ENCODE measurements around the gene HSD11B2. TPM values are rescaled to one million over a fixed set of nuclear protein-coding genes. Genes with fewer than 3 reads are reported as not detected.

HSD11B2 gene
- total RNA-seq, 4 donors from 2014 or later, result 1.2 to 82.1 (median 9.7) TPM

DNA sequence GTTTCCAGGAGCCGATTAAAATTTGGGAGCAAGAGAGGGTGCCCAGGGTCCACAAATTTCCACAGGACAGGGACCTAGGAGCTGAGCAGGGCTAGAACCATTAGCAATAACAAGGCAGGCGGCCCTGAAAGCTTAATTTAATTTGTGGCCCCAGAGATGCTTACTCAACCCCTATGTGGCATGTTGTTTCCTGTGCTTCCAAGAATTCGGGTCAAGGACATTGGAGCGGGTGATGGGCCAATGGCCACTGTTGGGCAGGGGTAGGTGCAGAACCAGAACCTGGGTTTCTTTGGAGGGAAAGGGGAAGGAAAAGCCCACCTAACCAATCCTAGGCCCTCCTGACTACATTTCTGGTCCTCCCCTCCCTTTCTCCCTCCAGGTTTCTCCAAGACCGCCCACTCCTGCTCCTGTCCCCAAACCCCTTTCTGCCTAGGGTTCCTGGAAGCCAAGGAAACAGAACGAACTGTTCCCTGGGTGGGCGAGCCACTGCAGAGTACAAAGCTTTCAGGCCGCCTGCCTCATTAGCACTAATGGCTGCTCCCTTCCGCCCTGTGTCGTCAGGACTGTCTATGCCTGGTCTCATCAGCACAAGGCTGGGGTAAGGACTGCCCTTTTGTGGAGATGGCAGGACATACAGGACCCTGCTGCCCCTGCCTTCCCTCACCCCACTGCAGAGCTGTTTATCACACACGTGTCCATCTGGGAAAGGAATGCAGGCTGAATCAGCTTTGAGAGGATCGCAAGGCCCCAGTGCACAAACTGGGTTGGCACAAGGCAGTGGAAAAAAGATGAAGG lies 53.0 kb downstream of the HSD11B2 start:
- no peak for DNase-seq
- Histone ChIP-seq H3K9me3 (no peaks in the 10 kb centered on the region), H3K4me3 (no peak overlapping the region), H3K36me3 (no peaks in the 10 kb centered on the region), H3K27ac (no peak overlapping the region), H3K27me3 (no peaks in the 10 kb centered on the region), H3K4me1 (peaks cover 0 to 6% of the 10 kb centered on the region in 2 donors)
- TF ChIP-seq, protein P1, sequence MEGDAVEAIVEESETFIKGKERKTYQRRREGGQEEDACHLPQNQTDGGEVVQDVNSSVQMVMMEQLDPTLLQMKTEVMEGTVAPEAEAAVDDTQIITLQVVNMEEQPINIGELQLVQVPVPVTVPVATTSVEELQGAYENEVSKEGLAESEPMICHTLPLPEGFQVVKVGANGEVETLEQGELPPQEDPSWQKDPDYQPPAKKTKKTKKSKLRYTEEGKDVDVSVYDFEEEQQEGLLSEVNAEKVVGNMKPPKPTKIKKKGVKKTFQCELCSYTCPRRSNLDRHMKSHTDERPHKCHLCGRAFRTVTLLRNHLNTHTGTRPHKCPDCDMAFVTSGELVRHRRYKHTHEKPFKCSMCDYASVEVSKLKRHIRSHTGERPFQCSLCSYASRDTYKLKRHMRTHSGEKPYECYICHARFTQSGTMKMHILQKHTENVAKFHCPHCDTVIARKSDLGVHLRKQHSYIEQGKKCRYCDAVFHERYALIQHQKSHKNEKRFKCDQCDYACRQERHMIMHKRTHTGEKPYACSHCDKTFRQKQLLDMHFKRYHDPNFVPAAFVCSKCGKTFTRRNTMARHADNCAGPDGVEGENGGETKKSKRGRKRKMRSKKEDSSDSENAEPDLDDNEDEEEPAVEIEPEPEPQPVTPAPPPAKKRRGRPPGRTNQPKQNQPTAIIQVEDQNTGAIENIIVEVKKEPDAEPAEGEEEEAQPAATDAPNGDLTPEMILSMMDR (IDR thresholded peaks at IDR 0.05), result no peak
- TF ChIP-seq POLR2A (IDR thresholded peaks at IDR 0.05), result no peak
- intact Hi-C loops (cut with DNase I; ENCODE audit: low total_unique reads), result no loop called here

DNA sequence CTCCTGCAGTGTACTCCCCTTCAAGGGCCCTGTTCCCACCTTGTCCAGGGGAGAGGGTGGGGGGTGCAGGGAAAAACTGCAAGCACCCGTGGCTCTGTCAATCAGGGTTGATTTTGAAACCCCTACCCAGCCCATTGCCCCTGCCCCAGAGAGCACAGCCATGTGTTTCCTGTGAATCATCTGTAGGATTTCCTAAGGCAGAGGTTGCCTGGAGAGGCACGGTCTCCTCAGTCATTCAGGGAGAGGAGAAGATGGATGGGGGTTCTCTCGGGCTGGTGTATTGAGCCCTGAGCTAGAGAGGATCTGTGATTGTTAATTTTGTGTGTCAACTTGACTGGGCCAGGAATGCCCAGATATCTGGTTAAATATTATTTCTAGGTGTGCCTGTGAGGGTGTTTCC lies 55.9 kb downstream of the HSD11B2 start:
- no peaks in the 10 kb centered on the region for H3K4me1 ChIP-seq
- TF ChIP-seq POLR2A (IDR thresholded peaks at IDR 0.05), result no peak
- TF ChIP-seq, protein P1 (IDR thresholded peaks at IDR 0.05), result no peak
- H3K36me3 ChIP-seq, result no peaks in the 10 kb centered on the region
- no peak for DNase-seq
- H3K27ac ChIP-seq, result no peak overlapping the region
- intact Hi-C loops (cut with DNase I; ENCODE audit: low total_unique reads), result loop anchor here (2.0 kb wide), 1 partner anchor 32 kb away; no protein-coding TSS in a partner anchor
- H3K9me3 ChIP-seq, result no peaks in the 10 kb centered on the region
- H3K4me3 ChIP-seq, result no peak overlapping the region
- no peaks in the 10 kb centered on the region for H3K27me3 ChIP-seq

Small RNA genes within 50 kb of the gene (small RNA-seq; reads per million reads assigned to genes)
- gene RNU1-123P, result not detected

Other genes starting within 250 kb of the HSD11B2 start
- 10 to 100 TPM; 10.9 to 35.4 (median 20.5) TPM for gene MATCAP1, start 247.2 kb upstream of the HSD11B2 start, total RNA-seq
- gene EXOC3L1, start 241.0 kb upstream of the HSD11B2 start, total RNA-seq, result 1 to 10 TPM in 3 of 4 donors, under 1 TPM in 1; 0.29 to 5.1 (median 1.8) TPM
- gene E2F4, start 239.0 kb upstream of the HSD11B2 start, total RNA-seq, result 100 to 1,000 TPM in 1 of 4 donors, 10 to 100 TPM in 3; 49.2 to 294 (median 77.1) TPM
- gene ELMO3, start 232.0 kb upstream of the HSD11B2 start, total RNA-seq, result 1 to 10 TPM in 2 of 4 donors, not detected in 2; 1.6 to 5.4 TPM
- 10 to 100 TPM; 10.2 to 57.9 (median 27.3) TPM for gene TMEM208, start 204.0 kb upstream of the HSD11B2 start, total RNA-seq
- gene FHOD1, start 183.6 kb upstream of the HSD11B2 start, total RNA-seq, result 10 to 100 TPM in 3 of 4 donors, 1 to 10 TPM in 1; 2.3 to 37.6 (median 11.8) TPM
- gene SLC9A5, start 182.1 kb upstream of the HSD11B2 start, total RNA-seq, result 1 to 10 TPM in 2 of 4 donors, under 1 TPM in 1, not detected in 1; 0.55 to 1.9 (median 1.3) TPM
- 10 to 100 TPM in 2 of 4 donors, 1 to 10 TPM in 2; 6.8 to 45.3 (median 17.1) TPM for gene PLEKHG4, start 151.6 kb upstream of the HSD11B2 start, total RNA-seq
- gene KCTD19, start 104.4 kb upstream of the HSD11B2 start, total RNA-seq, result 1 to 10 TPM in 1 of 4 donors, under 1 TPM in 2, not detected in 1; 0.51 to 1.0 (median 0.55) TPM
- 1 to 10 TPM in 1 of 4 donors, under 1 TPM in 1, not detected in 2; 0.46 to 2.8 TPM for gene LRRC36, start 104.3 kb upstream of the HSD11B2 start, total RNA-seq
- 10 to 100 TPM; 13.4 to 26.6 (median 16.2) TPM for gene TPPP3, start 37.6 kb upstream of the HSD11B2 start, total RNA-seq
- 10 to 100 TPM; 14.7 to 30.6 (median 25.6) TPM for gene ZDHHC1, start 14.6 kb upstream of the HSD11B2 start, total RNA-seq
- gene ATP6V0D1, start 50.0 kb downstream of the HSD11B2 start, total RNA-seq, result 100 to 1,000 TPM in 2 of 4 donors, 10 to 100 TPM in 2; 67.4 to 243 (median 100) TPM
- gene AGRP, start 52.4 kb downstream of the HSD11B2 start, total RNA-seq, result not detected
- 100 to 1,000 TPM in 1 of 4 donors, 10 to 100 TPM in 3; 48.2 to 137 (median 57.4) TPM for gene RIPOR1, start 97.7 kb downstream of the HSD11B2 start, total RNA-seq
- gene CTCF, start 131.4 kb downstream of the HSD11B2 start, total RNA-seq, result 10 to 100 TPM; 24.8 to 54.1 (median 43.7) TPM
- gene CARMIL2, start 214.0 kb downstream of the HSD11B2 start, total RNA-seq, result 1 to 10 TPM in 1 of 4 donors, under 1 TPM in 2, not detected in 1; 0.41 to 1.2 (median 0.51) TPM
- gene ACD, start 229.1 kb downstream of the HSD11B2 start, total RNA-seq, result 10 to 100 TPM; 17.8 to 33.4 (median 29.8) TPM
- gene PARD6A, start 229.8 kb downstream of the HSD11B2 start, total RNA-seq, result 10 to 100 TPM in 1 of 4 donors, 1 to 10 TPM in 2, not detected in 1; 1.6 to 32.9 (median 7.9) TPM
- 10 to 100 TPM in 3 of 4 donors, 1 to 10 TPM in 1; 4.1 to 22.4 (median 13.7) TPM for gene ENKD1, start 235.6 kb downstream of the HSD11B2 start, total RNA-seq
- 1 to 10 TPM in 3 of 4 donors, not detected in 1; 5.3 to 8.6 (median 6.9) TPM for gene C16orf86, start 235.7 kb downstream of the HSD11B2 start, total RNA-seq